GM20431 (cell line): ENCODE data around the gene ITPR1.

Experiments used
- in situ Hi-C: fragments of 300-500 bp; cut with MseI, MboI; formaldehyde crosslinking; loops from one replicate; pipeline ENCODE4 v1.15.0; 2020; ENCODE audit warnings: low sequenced_read_pairs; ENCODE audit not compliant: unreplicated experiment

ITPR1 gene

GRCh38 chr3:4562595-4562994 is 69.4 kb downstream of the ITPR1 start:
- in situ Hi-C loops: no loop called here

- in situ Hi-C loops: no loop called here
Measured at GRCh38 chr3:4564270-4564669, 71.1 kb downstream of the ITPR1 start.

- in situ Hi-C loops: no loop called here
Measured at GRCh38 chr3:4564928-4565586, 71.9 kb downstream of the ITPR1 start.

DNA sequence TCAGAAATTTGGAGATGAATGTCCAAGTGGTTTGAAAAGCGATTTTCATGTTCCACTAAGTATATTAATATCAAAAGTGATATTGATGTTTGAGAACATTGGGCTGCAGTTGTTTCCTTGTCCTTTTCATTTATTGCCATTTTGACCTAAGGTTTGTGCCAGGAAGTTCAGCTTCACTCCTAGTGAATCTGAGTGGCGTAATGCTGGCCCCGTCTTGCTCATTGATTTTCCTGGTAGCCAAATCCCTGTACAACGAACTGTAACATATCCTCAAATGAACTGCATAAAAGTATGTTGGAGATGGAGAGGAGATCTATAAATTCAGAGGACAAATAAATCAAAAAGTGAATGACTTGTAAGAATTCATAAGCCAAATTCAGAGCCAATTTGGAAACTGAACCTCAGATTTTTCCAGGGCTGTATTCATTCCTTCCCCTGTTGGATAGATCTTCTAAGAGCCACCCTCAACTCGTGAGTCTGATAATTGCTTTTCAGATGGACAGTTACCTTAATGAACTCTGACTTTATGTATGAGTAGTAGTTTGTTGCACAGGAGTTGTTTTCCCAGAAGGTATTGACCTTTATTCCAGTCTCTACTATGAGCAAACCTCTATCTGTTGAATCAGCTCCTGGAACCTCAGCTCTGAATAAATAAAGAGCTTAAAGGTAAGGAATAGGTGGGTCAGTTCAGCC is 72.8 kb downstream of the ITPR1 start:
- in situ Hi-C loops: no loop called here

DNA sequence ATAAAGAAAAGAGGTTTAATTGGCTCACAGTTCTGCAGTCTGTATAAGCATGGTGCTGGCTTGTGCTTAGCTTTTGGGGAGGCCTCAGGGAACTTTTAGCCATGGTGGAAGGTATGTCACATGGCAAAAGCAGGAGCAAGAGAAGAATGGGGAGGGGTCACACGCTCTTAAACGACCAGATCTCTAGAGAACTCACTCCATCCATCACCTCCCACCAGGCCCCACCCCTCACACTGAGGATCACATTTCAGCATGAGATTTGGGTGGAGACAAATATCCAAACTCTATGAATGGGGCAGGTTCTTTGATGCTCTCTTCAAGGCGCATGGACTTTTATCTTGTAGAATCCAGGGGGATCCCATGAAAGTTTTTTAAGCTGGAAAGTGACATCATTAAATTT is 75.7 kb downstream of the ITPR1 start:
- in situ Hi-C loops: no loop called here

GRCh38 chr3:4570840-4571621 is 77.9 kb downstream of the ITPR1 start:
- in situ Hi-C loops: no loop called here

- in situ Hi-C loops: no loop called here
Measured at GRCh38 chr3:4571690-4572334, 78.7 kb downstream of the ITPR1 start.

DNA sequence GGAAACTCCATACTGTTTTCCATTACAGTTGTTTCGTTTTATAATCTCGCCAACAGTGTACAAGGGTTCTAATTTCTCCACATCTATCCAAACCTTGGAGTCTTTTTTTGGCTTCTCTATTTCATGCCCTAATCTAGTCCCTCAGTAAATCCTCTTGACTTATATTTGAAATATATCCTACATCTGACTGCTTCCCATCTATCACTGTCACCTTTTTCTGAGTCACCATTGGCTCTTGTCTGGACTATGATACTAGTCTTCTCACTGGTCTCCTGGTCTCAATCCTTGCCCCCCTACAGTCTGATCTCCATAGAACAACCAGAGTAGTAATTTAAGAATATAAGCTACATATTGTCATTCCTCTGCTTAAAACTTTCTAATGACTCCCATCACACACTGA is 80.0 kb downstream of the ITPR1 start:
- in situ Hi-C loops: no loop called here

DNA sequence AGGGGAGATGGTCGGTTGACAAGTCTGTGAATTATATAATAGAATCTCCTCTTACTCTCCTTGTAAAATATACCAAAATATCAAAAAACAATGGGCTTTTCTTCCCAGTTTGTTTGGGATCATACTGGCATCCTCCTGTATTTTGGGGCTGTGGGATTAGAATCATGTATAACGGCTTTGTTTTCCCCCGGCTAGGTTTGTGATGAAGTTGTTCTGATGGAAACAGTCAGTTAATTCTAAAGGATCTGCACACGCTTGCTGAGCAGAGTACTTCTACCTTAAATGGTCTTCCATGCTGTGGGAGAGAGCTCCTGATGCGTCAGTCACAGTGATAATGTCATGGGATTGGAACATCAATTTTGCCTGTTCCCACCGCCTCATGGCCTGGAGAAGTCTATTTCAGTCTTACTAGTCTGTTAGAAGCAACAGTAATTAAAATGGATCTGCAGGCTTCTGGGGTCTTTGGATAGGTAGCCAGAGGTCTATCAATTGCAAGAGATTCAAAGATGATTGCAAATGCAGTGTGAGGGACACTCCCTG is 81.3 kb downstream of the ITPR1 start:
- in situ Hi-C loops: no loop called here

- in situ Hi-C loops: no loop called here
Measured at GRCh38 chr3:4575381-4575780, 82.2 kb downstream of the ITPR1 start.

DNA sequence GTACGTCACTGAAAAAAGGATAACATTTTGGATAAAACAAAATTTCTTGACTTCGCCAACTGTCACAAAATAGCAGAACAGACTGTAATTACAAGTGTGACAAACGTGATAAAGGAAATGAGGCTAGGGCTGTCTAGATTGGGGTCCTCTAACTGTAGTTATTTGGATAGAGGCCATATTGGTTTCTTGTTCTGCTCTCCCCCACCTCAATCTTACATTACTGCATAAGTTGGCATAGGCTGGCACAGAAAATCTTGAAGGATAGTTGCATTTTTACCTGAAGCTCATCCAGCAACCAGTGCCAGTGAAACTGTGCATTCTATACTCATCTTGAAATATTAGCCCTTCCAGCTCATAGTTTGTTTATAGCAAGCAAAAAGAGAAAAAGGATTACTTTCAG is 84.6 kb downstream of the ITPR1 start:
- in situ Hi-C loops: no loop called here

DNA sequence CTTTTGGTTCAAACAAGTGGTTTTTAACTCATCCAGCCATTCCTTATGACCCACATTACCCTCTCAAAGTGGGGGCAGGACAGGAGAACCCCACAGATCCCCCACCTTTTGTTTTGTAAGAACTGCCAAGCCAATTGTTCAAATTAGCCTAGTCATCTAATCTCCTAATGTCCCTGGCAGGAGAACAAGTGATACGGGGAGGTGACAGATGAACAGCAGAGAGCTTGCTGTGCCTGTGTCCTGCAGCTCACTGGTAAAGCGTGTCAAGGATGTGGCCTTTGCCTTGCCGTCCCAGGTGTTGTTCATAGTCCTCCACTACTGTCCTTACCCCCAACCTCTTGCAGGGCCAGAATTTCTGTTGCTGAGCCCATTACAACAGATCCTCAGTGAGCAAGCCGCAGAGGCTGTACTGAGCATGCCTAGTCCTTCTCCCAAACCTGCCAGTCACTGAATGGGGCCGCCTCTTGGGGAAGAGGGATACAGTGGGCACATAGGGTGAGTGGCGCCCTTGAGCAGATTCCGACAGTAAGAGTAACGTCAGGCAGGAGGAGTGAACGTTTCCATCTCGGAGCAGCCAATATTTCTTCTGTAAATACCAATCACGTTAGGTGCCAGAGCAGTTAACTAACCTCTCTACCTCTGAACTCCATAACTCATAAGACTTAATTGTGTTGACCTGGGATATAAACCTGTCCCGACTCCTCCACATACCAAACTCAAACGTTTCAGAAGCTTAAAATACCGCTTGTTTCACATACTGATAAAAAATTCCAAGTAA is 87.4 kb downstream of the ITPR1 start:
- in situ Hi-C loops: no loop called here

DNA sequence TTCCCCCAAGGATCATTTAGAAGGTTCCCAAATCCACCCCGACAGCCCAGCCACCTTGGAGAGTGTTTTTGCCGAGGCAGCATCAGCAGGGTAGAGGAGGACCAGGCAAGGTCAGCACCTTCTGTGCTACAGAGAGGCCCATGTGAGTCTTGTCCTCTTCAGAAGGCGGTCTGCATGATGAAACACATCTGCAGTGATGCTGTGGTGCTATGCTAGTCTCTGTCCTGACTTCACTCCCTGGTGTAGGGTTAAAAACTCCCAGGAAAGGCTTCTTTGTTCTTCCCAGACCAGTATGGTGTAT is 87.9 kb downstream of the ITPR1 start:
- in situ Hi-C loops: no loop called here

DNA sequence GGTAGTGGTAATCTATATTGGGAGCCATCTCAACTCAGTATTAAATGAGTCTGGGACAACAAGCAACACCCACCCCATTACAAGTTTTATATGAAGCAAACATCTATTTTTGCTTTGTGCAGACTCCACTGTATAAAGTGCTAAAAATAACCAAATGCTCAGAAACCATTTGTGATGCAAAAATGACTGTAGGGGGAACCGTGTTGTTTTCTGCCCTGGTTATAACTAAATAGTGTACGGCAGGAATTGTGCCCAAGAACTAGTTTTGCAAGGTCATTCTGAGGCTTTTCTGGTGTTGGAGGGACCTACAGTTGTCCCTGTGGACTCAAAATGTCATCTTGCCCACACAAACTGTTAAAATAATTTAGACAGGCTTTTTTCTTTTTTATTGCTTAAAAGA is 88.3 kb downstream of the ITPR1 start:
- in situ Hi-C loops: no loop called here

- in situ Hi-C loops: no loop called here
Measured at GRCh38 chr3:4581920-4582611, 88.9 kb downstream of the ITPR1 start.

- in situ Hi-C loops: no loop called here
Measured at GRCh38 chr3:4582624-4583023, 89.5 kb downstream of the ITPR1 start.

GRCh38 chr3:4583416-4583815 is 90.3 kb downstream of the ITPR1 start:
- in situ Hi-C loops: no loop called here

DNA sequence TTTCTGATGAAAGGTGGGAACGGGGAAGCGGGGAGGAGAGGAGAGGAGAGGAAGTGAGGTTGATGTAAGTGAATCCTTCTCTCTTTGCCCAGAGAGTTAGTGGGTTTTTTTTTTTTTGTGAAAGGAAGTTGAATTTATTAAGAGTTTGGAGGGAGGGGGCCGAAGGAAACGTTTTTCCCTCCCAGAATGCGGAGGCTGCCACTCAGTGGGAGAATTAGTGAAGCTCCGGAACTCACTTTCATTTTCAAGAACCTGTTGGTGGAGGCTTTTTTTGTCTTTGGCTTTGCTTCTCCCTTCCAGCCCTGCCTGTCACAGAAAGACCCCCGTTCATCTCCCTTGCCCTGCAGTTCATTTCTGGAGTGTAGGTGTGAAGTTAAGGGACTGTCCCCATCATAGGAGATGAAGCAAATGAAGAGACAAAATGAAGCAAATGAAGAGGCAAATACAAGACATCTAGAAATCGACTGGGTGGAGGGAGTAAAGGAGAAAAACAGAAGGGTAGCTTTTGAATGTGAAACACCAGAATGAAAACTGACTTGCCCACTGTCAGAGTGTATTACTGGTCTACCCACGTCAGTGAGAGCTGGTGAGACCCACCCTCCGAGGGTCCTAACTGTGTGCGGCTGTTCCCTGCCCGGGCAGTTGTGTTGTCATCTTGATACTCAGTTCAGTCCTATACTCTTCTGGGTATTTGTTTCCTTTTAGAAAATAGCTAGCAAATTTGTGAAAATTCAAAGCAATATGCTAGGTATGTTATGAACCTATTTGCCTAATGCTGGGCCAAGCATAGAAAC is 91.5 kb downstream of the ITPR1 start:
- in situ Hi-C loops: no loop called here

GRCh38 chr3:4586381-4586780 is 93.2 kb downstream of the ITPR1 start:
- in situ Hi-C loops: no loop called here
